Measurements from ENCODE around the gene SPINK5.

SPINK5 gene

DNA sequence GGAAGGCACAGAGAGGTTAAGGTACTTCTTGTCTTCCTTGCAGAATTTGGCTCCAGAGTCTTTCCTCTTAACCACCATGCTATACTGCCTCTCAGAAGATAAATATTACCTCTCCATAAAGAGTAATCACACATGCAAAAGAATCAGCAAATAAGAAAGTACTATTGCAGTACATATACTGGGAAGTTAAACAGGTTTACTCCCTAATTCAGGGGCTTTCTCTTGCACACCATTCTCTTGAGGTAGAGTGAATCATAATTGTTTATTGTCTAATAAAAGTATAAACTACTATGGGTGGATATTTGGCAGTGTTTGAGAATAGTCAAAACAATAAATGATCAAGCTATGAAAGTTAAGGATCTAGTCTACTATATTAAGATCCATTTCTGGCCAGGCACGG lies 40.4 kb downstream of the SPINK5 start:
- DNase-seq = no peak

- DNase-seq = no peak
Measured at GRCh38 chr5:148107608-148108007, 43.8 kb downstream of the SPINK5 start.

DNA sequence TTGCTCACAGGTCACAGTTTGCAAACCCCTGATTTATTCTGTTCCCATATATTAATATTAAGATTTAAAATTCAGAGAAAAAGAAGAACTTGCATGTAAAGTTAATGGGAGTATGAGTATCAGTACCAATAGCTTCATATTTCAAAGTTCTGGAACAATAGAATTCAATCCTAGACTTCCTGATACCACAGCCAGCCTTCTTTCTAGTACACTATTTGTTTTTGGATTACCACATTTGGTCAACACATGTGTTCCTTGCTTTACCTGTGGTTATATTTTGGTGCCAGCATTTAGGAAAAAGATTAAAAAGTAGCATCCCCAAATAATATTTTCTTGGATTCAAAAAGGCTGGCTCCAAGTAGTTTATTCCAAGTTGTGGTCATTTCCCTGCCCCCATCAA lies 49.5 kb downstream of the SPINK5 start:
- DNase-seq = no peak

GRCh38 chr5:148120317-148120716 lies 56.5 kb downstream of the SPINK5 start:
- no peak for DNase-seq

GRCh38 chr5:148125641-148126040 lies 61.9 kb downstream of the SPINK5 start:
- peak; percentile 2 for DNase-seq

DNA sequence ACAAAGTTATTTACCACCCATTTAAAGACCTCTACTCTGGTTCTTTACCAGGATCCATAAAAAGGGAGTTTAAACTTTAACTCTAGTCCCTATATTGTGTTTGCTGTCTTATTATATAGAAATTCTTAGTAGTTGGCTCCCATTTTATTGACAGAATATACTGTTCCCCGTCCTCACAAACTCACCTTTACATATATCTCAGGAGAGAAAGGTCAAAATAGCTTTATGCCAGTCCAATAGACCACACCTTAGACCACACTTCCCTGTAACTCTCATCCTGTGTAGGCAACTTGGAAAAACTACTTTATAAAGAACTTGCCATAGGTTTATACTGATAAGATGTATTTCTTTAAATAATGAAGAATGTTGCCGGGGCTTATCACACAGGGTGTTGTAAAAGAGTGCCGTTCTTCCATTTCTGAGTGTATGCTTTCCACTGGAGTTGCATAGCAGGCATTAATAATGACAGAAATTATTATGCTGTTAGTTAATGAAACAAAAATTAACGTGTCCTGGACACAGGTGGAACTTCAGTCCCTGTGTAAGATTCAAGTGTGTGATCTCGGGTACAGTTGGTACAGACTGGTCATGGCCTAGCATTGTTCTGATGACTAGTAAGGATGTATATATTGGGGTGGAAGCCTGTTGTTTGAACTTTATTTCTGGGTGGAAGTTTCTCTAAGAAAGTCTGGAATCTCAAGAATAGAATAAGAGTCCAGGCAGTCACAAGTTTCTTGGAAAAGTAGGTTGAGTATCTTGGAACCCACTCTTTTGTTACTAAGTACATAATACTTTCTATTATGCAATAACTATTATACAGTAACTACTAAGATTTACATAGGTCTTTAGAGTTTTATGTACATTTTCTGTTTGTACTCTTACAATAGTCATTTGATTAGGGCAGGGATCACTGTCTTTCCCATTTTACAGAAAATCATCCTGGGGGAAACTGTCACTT lies 71.6 kb downstream of the SPINK5 start:
- no peak for DNase-seq

DNA sequence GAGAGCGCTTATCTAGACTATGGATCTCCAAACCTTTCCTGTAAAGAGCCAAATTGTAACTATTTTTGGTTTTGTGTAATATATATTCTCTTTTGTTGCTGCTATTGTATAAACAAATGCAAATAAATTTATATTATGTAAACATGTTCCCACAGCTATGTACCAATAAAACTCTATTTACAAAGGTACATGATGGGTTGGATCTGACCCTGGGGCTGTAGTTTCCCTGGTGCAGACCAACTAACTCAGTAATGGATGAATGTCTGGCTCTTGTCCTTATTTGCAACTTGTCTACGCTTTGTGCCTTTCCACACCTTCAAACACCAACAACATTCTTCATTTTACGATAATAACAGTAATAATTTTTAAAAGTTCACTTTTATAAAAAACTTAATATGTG lies 77.1 kb downstream of the SPINK5 start:
- DNase-seq = no peak

GRCh38 chr5:148141645-148142044 lies 77.9 kb downstream of the SPINK5 start:
- DNase-seq = no peak

- DNase-seq = no peak
Measured at GRCh38 chr5:148145916-148146315, 82.1 kb downstream of the SPINK5 start.

GRCh38 chr5:148146487-148146886 lies 82.7 kb downstream of the SPINK5 start:
- no peak for DNase-seq

- no peak for DNase-seq
Measured at GRCh38 chr5:148147415-148147814, 83.6 kb downstream of the SPINK5 start.

DNA sequence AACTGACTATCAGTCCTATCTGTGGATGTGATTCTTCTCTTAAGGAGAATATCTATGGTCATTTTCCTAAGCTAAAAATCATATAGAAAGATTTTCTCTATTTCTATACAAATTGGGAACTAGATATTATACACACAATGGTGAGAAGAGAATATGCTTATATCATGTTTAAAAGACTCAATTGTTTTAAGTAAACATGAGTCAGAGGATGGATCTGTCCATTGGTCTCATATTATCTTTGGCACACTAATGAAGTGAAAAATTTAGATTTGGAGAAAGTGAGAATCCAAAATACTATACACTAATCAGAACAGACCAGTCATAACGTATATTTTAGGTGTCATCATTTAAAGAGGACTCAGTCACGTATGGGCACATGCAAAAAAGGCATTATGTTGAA lies 88.1 kb downstream of the SPINK5 start:
- no peak for DNase-seq

DNA sequence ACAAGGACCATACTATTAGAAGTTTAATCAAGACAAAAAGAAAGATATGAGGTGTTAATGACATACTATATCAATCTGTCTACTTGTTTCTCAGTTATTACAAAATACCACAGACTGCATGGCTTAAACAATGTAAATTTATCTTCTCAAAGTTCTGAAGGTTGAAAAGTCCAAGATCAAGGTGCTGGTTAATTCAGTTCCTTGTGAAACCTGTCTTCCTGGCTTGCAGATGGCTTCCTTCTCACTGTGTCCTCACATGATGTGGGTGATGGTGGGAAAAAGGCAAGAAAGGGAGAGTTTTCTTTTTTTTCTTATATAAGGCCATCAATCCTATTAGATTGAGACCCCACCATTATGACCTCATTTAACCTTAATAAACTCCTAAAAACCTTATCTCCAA lies 89.0 kb downstream of the SPINK5 start:
- no peak for DNase-seq

DNA sequence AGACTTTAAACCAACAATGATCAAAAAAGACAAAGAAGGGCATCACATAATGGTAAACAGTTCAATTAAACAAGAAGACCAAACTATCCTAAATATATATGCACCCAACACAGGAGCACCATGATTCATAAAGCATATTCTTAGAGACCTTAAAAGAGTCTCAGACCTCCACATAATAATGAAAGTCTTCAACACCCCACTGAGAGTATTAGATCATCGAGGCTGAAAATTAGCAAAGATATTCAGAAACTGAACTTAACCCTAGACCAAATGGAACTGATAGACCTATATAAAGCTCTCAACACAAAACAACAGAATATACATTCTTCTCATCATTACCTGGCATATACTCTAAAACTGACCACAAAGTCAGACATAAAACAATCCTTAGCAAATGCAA lies 92.8 kb downstream of the SPINK5 start:
- DNase-seq = no peak

- no peak for DNase-seq
Measured at GRCh38 chr5:148162038-148162437, 98.3 kb downstream of the SPINK5 start.

DNA sequence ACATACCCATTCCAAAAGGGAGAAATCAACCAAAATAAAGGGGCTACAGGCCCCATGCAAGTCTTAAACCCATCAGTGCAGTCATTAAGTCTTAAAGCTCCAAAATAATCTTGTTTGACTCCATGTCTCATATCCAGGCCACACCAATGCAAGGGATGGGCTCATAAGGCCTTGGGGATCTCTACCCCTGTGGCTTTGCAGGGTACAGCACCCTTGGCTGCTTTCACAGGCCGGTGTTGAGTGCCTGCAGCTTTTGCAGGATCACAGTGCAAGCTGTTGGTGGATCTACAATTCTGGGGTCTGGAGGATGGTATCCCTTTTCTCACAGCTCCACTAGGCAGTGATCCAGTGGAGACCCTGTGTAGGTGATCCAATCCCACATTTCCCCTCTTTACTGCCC lies 99.6 kb downstream of the SPINK5 start:
- no peak for DNase-seq

- DNase-seq = no peak
Measured at GRCh38 chr5:148166550-148167283, 102.9 kb downstream of the SPINK5 start.

- no peak for DNase-seq
Measured at GRCh38 chr5:148168246-148168645, 104.5 kb downstream of the SPINK5 start, which contains the start of gene SPINK14. SPINK14 (plus strand) TSS chr5:148168546; CDS start chr5:148169733, 1,187 bp downstream.

DNA sequence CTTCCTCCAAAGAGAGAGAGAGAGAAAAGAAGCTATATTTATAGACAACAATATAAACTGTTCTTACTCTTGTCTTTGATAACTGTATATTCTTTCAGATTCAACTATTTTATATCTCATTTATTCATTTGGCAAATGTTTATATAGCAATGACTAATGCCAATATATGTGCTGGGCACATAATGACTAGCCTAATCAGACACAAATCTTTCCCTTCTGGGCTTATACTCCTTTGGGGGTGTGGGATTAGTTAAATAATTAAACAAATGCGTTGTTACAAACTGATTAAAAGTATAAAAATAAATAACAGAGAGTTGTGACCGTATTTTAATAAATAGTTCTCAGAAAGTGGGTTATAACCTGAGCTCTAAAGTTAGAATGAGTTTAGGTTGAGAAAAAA lies 108.6 kb downstream of the SPINK5 start:
- no peak for DNase-seq

GRCh38 chr5:148176480-148176879 lies 112.7 kb downstream of the SPINK5 start:
- no peak for DNase-seq

- no peak for DNase-seq
Measured at GRCh38 chr5:148177207-148177606, 113.4 kb downstream of the SPINK5 start.

GRCh38 chr5:148179234-148179824 lies 115.5 kb downstream of the SPINK5 start:
- DNase-seq = peak; percentile 63

DNA sequence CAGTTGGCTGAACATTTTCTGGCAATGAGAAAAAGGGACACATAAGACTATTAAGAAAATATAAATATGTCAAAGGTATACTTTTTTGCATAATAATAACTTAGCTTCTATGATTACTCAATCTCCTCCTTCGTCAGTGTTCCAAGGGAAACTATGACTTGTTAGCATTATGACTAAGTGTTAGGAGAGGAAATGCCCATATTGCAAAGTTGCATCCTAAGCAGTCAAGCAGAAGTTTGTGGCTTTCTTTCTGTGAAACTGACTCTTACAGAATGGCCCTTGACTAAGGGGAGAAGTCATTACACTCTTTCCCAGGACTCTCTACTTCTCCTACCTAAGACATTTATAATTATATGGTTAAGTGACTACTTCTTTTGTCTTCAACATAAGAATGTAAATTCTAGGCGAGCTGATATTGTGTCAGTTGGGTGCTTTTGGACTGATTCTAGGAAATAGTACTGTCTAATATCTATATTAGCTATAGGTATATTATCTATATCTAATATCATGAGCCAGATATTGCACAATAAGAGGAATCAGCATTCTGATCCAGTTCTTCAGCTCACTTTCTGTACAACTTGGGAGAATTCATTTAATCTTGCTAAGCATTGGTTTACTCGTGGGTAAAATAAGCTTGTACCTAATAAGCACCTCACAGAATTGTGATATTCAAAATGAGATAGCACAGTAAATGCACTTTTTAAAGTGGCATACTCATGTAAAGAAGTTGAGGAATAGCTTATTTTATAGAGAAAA lies 122.6 kb downstream of the SPINK5 start:
- no peak for DNase-seq

Measured in RPMI8226 (cell line).